Smooth muscle cell (in vitro differentiated cells): ENCODE measurements around the gene TBC1D22A. TPM values are rescaled to one million over a fixed set of nuclear protein-coding genes. Genes with fewer than 3 reads are reported as not detected.

Experiments used
- DNase-seq: peaks from one replicate; lab custom pipeline; 2025; ENCODE audit not compliant: unreplicated experiment; lab: John Stamatoyannopoulos, UW
- H2AFZ ChIP-seq: fragments of 200-600 bp; sonication (generic); 2 replicates; pipeline ENCODE4 v1.6.0; 2016; ENCODE audit warnings: antibody characterized with exemption, low read depth, mild to moderate bottlenecking
- H3F3A ChIP-seq: fragments of 200-600 bp; sonication (generic); 2 replicates; pipeline ENCODE4 v1.6.0; 2017; ENCODE audit warnings: antibody characterized with exemption, low read depth
- H3K27ac ChIP-seq: fragments of 200-600 bp; sonication (generic); 2 replicates; pipeline ENCODE4 v1.5.1; 2016; ENCODE audit warnings: low read depth, mild to moderate bottlenecking
- H3K27me3 ChIP-seq: fragments of 200-600 bp; sonication (generic); 2 replicates; pipeline ENCODE4 v1.6.1; 2016; ENCODE audit warnings: low read depth, mild to moderate bottlenecking
- H3K36me3 ChIP-seq: fragments of 200-600 bp; sonication (generic); 2 replicates; pipeline ENCODE4 v1.5.1; 2016; ENCODE audit warnings: low read depth
- H3K4me1 ChIP-seq: fragments of 200-600 bp; sonication (generic); 2 replicates; pipeline ENCODE4 v1.5.1; 2016; ENCODE audit warnings: low read depth
- H3K4me2 ChIP-seq: fragments of 200-600 bp; sonication (generic); 2 replicates; pipeline ENCODE4 v1.6.0; 2016; ENCODE audit warnings: mild to moderate bottlenecking
- H3K4me3 ChIP-seq: fragments of 200-600 bp; sonication (generic); 2 replicates; pipeline ENCODE4 v1.5.1; 2016; ENCODE audit warnings: mild to moderate bottlenecking
- H3K79me2 ChIP-seq: fragments of 200-600 bp; sonication (generic); 2 replicates; pipeline ENCODE4 v1.6.0; 2016; ENCODE audit warnings: low read depth, mild to moderate bottlenecking
- H3K9ac ChIP-seq: fragments of 200-600 bp; sonication (generic); 2 replicates; pipeline ENCODE4 v1.6.0; 2016; ENCODE audit warnings: low read depth
- H3K9me3 ChIP-seq: fragments of 200-600 bp; sonication (generic); replicated peaks from 2 replicates; pipeline ENCODE4 v1.5.1; 2016; ENCODE audit warnings: low read depth
- H4K20me1 ChIP-seq: fragments of 200-600 bp; sonication (generic); 2 replicates; pipeline ENCODE4 v1.6.0; 2016; ENCODE audit warnings: low read depth
- CTCF ChIP-seq: fragments of 200-600 bp; sonication (generic); IDR thresholded peaks from 2 replicates; pipeline ENCODE4 v1.5.1; 2017; ENCODE audit warnings: borderline replicate concordance, mild to moderate bottlenecking, antibody characterized with exemption; ENCODE audit not compliant: insufficient read depth, poor library complexity, severe bottlenecking
- WGBS: methylation state at CpG from one replicate; pipeline ENCODE4 v1.1.7; 2016; ENCODE audit warnings: low lambda C conversion rate; 5-methylcytosine and 5-hydroxymethylcytosine counted together
- polyA plus RNA-seq: library from polyadenylated mRNA; unstranded; fragments of >200 nt; fragmentation: Nextera tagmentation; extraction: Ambion mirVana; gene quantifications from 2 replicates; pipeline ENCODE4 v1.2.1, GENCODE V29; 2016
- total RNA-seq: library from RNA; depleted of rRNA; stranded (reverse); fragments of >200 nt; gene quantifications from 2 replicates; pipeline ENCODE4 v1.2.3, GENCODE V29; 2014

The TBC1D22A gene
- total and polyA plus RNA-seq, 2 experiments from 2014 or later, result 12.5 to 14.4 TPM

DNA sequence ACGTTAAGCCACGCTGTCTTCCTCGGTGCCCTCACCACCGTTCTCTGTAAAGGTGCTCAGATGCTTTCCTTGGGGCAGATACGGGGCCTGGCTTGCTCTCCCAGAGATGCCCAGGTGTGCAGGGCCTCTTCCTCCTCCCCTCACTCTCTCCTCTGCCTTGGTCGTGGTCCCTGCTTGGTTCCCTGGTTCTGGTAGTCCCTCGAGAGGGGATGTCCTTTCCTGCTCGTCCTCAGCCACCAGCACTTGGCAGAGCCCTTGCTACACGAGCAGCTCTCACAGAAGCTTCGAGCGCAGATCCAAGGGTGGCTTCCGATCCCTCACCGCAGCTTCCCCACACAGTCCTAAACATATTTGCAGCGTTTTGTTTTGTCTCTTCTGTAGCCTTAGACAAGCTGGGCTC lies 298.8 kb downstream of the TBC1D22A start:
- no peaks in the 10 kb centered on the region for H3F3A ChIP-seq
- 96% methylated on average over 14 of the region's 14 CpGs for WGBS
- DNase-seq, result no peak
- H3K4me1 ChIP-seq, result no peaks in the 10 kb centered on the region
- TF ChIP-seq CTCF, result no peak
- no peaks in the 10 kb centered on the region for H3K27me3 ChIP-seq
- no peaks in the 10 kb centered on the region for H3K36me3 ChIP-seq
- H3K27ac ChIP-seq, result no peak overlapping the region
- H2AFZ ChIP-seq, result no peak overlapping the region
- H3K4me3 ChIP-seq, result no peak overlapping the region
- H3K4me2 ChIP-seq, result no peak overlapping the region
- no peaks in the 10 kb centered on the region for H3K79me2 ChIP-seq
- H4K20me1 ChIP-seq, result no peaks in the 10 kb centered on the region
- no peak overlapping the region for H3K9ac ChIP-seq
- H3K9me3 ChIP-seq, result no peaks in the 10 kb centered on the region

GRCh38 chr22:47062126-47062525 lies 299.7 kb downstream of the TBC1D22A start:
- Histone ChIP-seq H3K27ac (no peak overlapping the region), H4K20me1 (no peaks in the 10 kb centered on the region), H3K36me3 (no peaks in the 10 kb centered on the region), H3K9ac (no peak overlapping the region), H3K4me2 (no peak overlapping the region), H2AFZ (no peak overlapping the region), H3K4me3 (no peak overlapping the region), H3F3A (no peaks in the 10 kb centered on the region), H3K79me2 (no peaks in the 10 kb centered on the region), H3K9me3 (no peaks in the 10 kb centered on the region), H3K27me3 (no peaks in the 10 kb centered on the region), H3K4me1 (no peaks in the 10 kb centered on the region)
- TF ChIP-seq CTCF, result no peak
- DNase-seq, result no peak
- WGBS, result 95% methylated on average over 10 of the region's 10 CpGs

DNA sequence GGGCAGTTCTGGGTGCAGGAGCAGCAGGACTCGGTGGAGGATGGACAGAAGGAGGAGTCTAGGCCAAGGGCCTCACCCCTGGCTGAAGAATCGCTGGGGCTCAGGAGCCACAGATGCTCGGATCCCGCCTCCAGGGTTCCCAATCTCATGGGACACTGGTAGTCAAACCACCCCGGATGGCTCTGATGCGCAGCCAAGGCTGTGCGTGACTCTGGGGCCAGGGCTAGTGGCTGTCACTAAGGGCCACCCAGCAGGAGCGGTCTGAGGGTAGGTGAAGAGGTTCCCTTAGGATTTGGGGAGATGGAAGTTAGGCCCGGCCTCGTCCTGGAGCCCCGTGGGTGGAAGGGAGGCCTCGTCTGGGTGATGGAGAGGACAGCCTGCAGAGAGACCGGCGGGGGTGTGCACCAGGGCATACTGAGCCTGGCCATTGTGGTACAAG lies 300.6 kb downstream of the TBC1D22A start:
- no peaks in the 10 kb centered on the region for H3K36me3 ChIP-seq
- no peaks in the 10 kb centered on the region for H4K20me1 ChIP-seq
- H3K27me3 ChIP-seq, result no peaks in the 10 kb centered on the region
- H3F3A ChIP-seq, result no peaks in the 10 kb centered on the region
- no peak overlapping the region for H3K27ac ChIP-seq
- no peaks in the 10 kb centered on the region for H3K79me2 ChIP-seq
- no peak overlapping the region for H3K4me3 ChIP-seq
- no peak overlapping the region for H3K4me2 ChIP-seq
- no peak overlapping the region for H2AFZ ChIP-seq
- TF ChIP-seq CTCF, result no peak
- no peaks in the 10 kb centered on the region for H3K9me3 ChIP-seq
- DNase-seq, result no peak
- 100% methylated on average over 10 of the region's 14 CpGs for WGBS
- peaks cover 6% of the 10 kb centered on the region for H3K4me1 ChIP-seq
- no peak overlapping the region for H3K9ac ChIP-seq

DNA sequence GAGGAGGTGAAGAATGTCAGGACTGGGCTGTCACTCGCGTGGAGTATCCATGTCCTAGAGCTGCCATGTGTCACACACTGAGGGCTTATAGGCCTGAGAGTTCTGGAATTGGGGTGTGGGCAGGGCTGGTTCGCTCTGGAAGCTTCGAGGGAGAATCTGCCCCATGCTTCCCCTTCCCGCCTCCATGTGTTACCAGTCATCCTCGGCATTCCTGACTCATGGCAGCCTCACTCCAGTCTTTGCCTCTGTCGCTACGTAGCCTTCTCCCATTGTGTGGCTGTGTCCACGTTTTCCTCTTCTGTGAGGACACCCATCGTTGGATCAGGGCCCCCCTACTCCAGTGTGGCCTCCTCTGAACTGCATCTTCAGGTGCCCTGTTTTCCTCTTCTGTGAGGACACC lies 301.2 kb downstream of the TBC1D22A start:
- no peak overlapping the region for H3K27ac ChIP-seq
- 91% methylated on average over 10 of the region's 10 CpGs for WGBS
- H3K79me2 ChIP-seq, result no peaks in the 10 kb centered on the region

More for the DNA sequence above, 301.2 kb downstream of the TBC1D22A start:
- Histone ChIP-seq H4K20me1 (no peaks in the 10 kb centered on the region), H3K36me3 (no peaks in the 10 kb centered on the region), H2AFZ (no peak overlapping the region), H3K27me3 (no peaks in the 10 kb centered on the region), H3K4me3 (no peak overlapping the region), H3K9ac (no peak overlapping the region), H3F3A (no peaks in the 10 kb centered on the region), H3K4me2 (no peak overlapping the region), H3K9me3 (no peaks in the 10 kb centered on the region), H3K4me1 (peaks cover 6% of the 10 kb centered on the region)
- no peak for DNase-seq
- TF ChIP-seq CTCF, result no peak
